HG03521 (cell line): ENCODE data around the gene SPPL3.
"Not testable (repeated sequence)": the region's sequence is repeated elsewhere in the genome, so short reads cannot be mapped to it uniquely, and the experiment has no call there.

Experiments used
- ATAC-seq: cut with Tn5 transposase; IDR thresholded peaks from one replicate; pipeline ENCODE4 v1.9.1; 2021; ENCODE audit warnings: mild to moderate bottlenecking, moderate library complexity; ENCODE audit not compliant: unreplicated experiment

Gene SPPL3

DNA sequence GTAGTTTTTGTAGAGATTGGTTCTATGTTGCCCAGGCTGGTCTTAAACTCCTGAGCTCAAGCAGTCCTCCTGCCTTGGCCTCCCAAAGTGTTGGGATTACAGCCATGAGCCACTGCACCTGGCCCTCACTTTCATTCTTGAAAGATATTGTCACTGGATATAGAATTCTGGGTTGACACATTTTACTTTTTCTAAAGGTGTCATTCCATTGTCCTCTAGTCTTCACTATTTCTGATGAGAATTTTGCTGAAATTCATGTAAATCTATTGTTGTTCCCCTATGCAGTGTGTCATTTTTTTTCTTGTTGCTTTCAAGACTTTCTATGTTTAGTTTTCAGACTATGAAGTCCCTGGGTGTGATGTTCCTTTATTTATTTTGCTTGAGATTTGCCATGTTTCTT lies 149.4 kb downstream of the SPPL3 start:
- no peak for ATAC-seq

DNA sequence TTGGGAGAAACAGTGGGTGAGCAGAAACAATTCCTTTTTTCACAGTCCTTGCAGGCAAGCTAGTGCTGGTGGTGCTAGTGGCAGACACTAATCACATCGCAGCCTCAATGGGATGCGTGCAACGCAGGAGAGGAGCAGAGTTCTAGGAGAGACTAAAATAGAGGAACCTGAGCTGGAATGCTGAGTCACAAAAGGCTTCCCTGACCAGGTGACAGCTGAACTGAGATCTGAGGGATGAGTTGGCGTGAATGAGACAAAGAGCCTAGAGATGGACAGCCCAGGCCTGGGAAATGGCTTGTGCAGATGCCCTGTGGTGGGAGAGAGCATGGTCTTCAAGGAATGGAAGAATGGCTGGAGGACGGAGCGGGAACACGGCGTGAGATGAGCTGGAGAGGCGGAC lies 152.8 kb downstream of the SPPL3 start:
- no peak for ATAC-seq

DNA sequence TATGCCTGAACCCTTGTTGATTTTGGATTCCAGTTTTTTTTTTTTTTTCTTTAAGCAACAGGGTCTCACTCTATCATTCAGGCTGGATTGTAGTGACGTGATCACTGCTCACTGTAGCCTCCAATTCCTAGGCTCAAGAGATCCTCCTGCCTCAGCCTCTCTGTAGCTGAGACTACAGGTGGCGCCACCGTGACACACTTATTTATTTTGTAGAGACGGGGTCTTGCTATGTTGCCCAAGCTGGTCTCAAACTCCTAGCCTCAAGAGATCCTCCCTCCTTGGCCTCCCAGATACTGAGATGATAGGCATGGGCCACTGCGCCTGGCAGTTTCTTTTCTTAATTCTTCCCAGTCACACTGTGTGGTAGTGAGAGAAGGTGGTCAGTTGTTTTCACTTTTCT lies 153.4 kb downstream of the SPPL3 start:
- no peak for ATAC-seq

DNA sequence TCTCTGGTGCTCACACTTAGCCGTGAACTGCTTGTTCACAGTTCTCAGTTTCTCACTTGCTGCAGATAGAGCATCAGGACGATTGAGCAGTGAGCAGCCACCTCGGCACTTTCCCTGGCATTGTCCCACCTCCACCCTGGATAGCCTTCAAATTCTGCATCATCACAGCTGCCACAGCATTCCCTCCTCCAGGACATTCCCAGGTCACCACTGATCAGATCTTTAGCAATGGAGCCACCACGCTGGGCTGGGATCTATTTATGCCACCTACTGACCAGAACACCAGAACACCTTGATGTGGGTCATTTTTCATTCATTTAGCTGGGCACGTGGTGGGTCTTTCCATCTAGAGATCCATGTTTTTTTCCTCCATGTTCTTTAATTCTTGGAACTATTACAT lies 154.9 kb downstream of the SPPL3 start:
- ATAC-seq = no peak

DNA sequence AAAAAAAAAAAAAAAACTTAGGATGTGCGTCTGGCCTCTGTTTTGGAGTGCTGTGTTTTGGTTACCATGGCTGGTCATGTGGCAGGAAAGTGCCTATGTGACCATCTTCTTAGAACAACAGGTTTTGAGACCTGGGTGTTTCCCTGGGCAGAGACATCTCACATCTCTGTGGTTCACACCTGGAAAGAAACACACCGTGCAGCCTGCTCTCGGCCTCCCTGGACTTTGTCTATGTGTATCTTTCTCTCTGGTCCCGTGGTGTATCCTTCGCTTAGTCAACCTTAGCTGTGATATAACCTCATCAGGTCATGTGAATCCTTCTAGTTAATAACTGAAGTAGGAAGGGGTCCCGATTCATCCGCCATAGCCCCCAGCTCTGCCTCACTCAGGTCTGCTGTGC lies 155.9 kb downstream of the SPPL3 start:
- ATAC-seq = no peak

DNA sequence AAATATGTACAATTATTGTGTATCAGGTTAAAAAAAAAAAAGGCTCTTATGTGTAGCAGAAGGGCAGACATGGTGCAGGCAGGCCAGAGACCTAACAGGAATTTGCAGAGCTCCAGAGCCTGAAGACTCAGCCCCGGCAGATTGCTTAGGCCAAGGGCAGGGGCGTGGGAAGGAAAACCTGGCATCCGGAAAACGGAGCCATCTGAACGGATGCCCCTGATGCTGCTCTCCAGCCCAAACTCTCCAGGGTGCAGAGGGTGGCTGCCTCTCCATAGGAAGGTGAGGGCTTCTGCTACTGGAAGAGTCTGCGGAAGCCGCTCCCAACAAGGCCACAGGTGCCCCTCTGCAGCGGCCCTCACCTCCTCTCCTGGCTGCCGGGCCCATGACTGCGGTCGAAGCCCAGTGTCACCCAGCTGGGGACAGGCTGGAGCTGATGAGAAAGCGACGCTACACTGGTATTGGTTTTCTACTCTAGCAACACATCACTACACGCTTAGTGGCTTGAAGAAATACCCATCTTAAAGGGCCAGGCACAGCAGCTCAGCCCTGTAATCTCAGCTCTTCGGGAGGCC lies 159.2 kb downstream of the SPPL3 start:
- no peak for ATAC-seq

DNA sequence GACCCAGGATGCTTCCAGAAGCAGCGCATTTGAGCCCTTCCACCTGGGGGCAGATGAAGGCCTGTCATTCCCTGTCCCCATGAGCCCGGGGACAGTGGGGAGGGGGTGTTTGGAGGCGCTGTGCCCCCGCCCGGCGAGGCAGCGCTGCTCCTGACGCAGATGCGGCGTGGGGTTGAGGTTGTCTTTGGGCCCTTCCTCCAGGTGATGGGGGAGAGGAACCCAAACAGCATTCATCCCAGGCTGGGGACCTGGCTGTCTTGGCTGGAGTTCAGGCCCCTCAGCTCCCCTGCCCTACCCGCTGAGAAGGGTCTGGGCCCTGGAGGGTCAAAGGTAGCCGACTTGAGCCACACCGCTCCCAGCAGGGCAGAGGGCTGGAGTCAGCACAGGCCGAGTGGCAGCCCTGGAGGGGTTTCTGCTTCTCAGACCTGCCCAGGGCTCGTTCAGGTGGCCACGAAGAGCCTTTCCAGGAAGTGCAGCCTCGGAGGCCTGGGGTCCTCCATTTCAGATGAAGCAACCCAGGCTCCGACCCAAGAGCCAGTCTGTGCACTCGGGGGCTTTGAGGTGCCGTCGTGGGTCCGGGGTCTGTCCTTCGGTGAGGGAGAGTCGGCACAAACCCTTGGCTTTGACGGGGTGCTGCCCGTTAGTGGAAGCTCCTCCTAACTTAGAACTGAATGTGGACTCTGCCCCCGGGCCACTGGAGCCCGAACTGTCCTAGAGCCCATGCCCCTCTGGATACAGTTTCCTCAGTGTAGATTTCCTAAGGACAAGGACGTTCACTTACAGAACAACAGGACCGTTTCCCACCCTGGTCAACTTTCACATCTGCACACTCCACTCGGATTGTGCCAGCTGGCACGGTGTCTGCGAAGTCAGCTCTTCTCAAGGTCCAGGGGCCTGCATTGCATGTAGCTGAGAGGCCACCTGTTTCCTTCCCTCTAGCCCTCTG lies 162.4 kb downstream of the SPPL3 start:
- no peak for ATAC-seq

DNA sequence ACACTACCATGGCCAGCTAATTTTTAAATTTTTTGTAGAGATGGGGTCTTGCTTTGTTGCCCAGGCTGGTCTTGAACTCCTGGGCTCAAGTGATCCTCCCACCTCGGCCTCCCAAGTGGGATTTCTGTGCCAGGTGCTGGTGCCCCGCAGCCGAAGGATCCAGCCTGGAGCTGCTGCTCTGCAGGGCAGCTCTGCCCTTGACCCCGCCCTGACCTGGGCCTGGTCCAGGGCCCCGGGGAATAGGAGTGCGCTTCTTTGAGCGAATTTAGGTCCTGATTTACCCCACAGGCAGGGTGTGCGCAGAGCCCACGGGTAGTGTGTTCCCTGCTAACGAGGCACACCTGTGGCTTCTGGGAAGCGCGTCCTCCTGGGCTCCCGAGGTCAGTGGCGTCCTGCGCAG lies 163.3 kb downstream of the SPPL3 start:
- ATAC-seq = no peak

DNA sequence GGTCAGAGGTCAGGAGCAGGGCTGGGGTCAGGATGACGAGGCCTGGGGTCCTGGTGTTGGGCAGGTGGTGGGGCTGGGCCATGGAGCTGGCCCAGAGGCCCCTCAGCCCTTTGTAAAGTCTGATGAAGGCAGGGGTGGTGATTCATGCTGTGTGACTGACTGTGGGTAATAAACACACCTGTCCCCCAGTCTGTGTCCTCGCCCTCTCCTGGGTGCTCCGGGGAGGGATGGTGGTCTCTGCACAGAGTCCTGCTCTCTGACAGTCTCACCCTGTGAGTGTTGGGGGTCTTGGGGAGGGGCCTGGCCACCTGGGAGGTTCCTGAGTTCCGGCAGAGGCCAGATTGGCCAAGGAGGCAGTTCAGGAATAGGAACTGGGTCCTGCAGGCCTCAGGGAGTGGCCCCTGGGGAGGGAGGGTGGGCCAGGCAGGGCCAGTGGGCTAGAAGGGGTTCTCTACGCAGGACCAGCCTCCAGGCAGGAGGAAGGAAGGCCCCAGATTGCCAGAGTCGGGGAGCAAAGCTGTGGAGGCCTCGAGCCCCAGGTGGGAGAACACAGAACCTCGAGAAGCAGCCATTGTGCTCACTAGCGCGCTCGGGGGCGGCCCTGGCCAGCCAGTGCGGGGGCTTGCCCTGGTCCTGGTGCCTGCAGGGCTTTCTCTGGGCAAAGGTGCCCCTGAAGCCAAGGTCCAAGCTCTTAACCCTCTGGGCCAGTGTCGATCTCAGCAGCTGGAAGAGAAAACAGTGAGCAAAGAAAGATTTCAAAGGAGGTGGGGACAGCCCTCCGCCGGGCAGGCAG lies 164.1 kb downstream of the SPPL3 start:
- ATAC-seq = no peak

DNA sequence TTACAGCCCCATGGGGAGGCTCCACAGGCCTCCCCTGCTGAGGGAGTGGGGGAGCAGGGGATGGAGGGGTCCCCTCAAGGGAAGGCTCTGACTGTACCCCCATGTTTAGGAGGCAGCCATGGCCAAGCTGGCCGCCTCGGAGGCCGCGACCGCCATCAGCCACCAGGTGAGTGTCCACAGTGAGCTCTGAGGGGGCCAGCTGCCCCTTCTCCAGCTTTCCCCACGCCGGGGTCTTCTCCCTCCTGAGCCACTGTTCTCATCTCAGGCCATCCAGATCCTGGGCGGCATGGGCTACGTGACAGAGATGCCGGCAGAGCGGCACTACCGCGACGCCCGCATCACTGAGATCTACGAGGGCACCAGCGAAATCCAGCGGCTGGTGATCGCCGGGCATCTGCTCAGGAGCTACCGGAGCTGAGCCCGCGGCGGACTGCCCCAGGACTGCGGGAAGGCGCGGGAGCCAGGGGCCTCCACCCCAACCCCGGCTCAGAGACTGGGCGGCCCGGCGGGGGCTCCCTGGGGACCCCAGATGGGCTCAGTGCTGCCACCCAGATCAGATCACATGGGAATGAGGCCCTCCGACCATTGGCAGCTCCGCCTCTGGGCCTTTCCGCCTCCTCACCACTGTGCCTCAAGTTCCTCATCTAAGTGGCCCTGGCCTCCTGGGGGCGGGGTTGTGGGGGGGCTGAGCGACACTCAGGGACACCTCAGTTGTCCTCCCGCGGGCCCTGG lies 165.0 kb downstream of the SPPL3 start:
- ATAC-seq = no peak

DNA sequence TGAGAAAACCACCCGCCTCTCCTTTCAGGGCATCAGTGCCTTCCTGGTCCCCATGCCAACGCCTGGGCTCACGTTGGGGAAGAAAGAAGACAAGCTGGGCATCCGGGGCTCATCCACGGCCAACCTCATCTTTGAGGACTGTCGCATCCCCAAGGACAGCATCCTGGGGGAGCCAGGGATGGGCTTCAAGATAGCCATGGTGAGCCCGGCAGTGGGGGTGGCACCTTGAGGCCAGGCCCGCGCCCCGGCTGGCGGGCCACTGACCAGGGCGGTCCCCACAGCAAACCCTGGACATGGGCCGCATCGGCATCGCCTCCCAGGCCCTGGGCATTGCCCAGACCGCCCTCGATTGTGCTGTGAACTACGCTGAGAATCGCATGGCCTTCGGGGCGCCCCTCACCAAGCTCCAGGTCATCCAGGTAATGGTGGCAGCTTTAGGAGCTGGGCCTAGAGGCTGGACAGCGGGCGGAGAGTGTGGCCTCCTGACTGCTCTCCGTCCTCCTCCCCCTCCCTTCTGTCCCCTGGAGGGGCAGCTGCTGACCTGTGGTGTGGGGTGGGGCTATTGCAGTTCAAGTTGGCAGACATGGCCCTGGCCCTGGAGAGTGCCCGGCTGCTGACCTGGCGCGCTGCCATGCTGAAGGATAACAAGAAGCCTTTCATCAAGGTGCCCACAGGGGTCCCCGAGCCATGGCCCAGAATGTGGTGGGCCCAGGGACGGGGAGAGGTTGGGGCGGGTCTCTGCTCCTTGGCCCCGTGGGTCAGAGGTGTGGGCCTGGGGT lies 165.7 kb downstream of the SPPL3 start:
- no peak for ATAC-seq

DNA sequence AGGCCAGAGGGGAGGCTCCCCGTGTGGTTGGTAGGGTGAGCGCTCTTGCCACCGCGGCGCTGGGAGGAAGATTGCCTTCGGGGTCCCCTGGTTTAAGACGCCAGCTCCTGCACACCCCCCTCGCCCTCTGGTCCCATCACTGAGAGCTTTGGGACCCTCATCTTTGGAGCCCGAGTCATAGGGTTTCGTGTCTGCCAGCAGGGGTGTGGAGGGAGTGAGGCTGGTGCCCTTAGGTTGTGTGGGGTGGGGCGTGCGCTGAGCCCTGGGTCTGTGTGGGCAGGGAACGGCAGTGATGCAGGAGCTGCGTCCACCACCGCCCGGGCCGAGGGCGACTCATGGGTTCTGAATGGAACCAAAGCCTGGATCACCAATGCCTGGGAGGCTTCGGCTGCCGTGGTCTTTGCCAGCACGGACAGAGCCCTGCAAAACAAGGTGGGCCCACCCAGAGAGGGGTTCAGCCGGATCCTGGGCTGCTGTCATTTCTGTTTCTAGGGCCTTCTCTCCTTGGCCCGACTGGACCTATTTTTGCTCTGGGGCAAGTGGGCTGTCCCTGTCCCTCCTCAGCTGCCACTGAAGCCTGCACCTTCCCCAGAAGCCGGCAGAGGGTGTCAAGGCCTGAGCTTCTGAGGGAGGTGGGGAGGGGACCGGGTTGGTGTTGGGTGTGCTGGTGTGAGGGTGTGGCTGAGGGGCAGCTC lies 166.5 kb downstream of the SPPL3 start:
- ATAC-seq = no peak

DNA sequence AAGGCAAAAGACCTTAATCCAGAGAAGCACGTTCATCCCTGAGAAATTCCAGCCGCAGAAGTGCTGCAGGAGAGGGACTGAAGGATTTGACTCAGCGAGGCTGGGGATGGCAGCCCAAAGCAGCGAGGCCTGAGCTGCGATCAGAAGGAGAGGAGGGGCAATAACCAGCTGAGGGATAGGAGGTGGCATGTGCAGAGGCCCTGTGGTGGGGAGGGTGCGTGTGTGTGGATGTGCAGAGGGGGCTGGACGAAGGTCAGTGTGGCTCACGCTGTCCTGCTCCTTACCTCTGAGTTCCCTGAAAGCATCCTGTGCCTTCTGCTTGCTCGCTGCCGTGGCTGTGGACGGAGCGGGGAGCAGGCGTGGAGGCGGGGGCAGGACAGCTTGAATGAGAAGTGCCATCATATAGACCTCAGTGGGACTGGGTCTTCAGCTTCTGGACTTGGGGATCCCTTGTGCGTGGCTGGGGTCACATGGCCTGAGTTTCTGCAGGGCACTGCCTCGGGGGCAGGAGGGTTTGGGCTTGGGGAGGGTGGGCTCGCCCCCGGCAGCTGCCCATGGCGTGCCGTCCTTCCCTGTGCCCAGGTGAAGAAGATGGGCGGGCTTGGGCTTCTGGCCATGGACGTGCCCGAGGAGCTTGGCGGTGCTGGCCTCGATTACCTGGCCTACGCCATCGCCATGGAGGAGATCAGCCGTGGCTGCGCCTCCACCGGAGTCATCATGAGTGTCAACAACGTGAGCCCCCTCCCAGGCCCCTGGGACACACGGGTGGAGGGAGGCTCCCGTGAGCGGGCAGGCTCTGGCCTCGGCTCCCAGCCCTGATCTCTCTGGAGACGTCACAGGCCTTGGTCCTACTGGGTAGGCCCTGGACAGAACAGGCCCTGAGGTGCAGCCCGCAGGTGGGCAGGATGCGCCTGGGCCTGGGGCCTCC lies 167.5 kb downstream of the SPPL3 start:
- no peak for ATAC-seq

DNA sequence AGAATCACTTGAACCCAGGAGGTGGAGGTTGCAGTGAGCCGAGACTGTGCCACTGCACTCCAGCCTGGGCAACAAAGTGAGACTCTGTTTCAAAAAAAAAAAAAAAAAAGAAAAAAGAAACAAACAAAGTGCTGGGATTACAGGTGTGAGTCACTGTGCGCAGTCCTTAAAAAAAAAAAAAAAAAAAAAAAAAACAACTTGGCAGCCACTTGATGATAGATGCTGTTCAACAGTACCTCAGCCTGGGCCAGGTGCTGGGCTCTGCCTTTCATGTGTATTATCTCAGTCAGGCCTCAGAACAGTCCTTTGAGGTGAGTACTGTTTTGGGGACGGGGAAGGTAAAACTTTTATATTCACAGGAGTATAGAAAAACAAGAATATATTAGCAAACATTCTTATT lies 169.0 kb downstream of the SPPL3 start:
- no peak for ATAC-seq

DNA sequence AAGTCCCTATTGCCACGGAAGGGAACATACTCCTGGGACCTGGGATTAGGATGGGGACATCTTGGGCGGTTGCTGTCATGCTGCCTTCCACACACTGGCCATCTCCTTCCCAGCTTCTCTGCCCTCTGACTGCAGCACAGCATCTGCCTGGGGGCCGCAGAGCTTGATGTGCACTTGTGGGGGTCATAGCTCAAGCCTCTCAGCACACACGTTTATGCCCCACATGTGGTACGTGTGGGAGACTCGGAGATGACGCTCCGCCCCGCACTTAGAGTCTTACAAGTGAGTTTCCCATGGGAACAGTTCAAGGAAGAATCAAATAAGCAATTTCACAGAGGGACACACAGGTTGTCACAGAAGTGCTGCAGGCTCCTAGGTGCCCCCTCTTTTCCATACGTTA lies 169.9 kb downstream of the SPPL3 start:
- ATAC-seq = no peak

DNA sequence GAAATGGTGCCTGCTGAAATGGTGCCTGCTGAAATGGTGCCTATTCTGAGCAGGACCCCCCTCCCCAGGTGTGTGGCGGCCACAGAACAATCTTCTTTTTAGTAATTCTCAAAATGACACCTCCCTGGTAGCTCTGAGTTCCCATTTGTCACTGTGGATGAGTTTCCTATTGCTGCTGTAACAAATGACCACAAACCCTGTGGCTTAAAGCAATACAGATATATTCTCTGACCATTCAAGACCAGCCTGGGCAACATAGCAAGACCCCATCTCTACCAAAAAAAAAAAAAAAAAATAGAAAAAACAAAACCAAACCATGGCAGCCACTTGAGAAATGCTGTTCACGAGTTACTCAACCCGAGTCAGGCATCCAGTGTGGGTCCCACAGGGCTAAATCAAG lies 170.6 kb downstream of the SPPL3 start:
- ATAC-seq = no peak

DNA sequence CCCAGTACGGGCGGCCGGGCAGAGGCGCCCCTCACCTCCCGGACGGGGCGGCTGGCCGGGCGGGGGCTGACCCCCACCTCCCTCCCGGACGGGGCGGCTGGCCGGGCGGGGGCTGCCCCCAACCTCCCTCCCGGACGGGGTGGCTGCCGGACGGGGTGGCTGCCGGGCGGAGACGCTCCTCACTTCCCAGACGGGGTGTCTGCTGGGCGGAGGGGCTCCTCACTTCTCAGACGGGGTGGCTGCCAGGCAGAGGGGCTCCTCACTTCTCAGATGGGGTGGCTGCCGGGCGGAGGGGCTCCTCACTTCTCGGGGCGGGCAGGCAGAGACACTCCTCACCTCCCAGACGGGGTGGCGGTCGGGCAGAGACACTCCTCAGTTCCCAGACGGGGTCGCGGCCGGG lies 172.0 kb downstream of the SPPL3 start:
- not testable (repeated sequence) for ATAC-seq

DNA sequence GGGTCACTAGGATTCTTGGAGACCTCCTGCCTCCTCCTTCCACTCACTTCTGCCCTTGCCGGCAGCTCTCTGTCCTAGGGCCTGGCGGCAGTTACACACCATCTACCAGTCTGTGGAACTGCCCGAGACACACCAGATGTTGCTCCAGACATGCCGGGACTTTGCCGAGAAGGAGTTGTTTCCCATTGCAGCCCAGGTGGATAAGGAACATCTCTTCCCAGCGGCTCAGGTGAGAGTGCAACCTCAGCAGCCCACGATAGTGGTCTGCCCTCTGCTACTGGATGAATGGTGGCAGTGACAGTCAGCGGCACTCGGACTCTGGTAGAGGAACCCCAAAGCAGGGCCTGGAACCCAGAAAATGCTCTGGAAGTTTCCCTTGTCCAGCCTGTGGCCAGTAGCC lies 177.2 kb downstream of the SPPL3 start:
- ATAC-seq = no peak

DNA sequence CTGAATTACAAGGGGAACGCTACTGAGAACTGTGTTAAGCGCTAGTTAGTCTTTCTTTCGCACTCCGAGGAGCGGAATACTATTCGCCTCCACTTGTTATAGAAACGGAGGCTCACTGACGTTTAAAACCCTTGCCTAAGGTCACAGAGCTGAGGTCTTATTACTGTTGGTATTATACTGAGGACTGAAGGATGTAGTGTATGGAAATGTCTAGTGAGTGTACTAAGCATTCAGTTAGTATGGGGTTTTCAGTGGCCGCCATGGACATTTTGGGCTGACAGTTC lies 177.7 kb downstream of the SPPL3 start:
- no peak for ATAC-seq
